Measurements from ENCODE around the gene ZNF385C. TPM values are rescaled to one million over a fixed set of nuclear protein-coding genes. Genes with fewer than 3 reads are reported as not detected.

ZNF385C gene
- total RNA-seq, 1 experiment from 2014 or later, result 2.8 TPM

GRCh38 chr17:41992576-41992975 is 105.7 kb downstream of the ZNF385C start:
- Mint-ChIP-seq H3K4me1 (no peaks in the 10 kb centered on the region), H3K9me3 (no peaks in the 10 kb centered on the region), H3K27me3 (ENCODE audit: low read depth) (no peaks in the 10 kb centered on the region), H3K4me3 (no peak overlapping the region), H3K36me3 (ENCODE audit: insufficient read depth in 1 of 3, low read depth in 3 of 3) (peaks cover 56 to 95% (median 91%) of the 10 kb centered on the region in 3 experiments), H3K27ac (no peak overlapping the region; a peak in 2 of 7 replicates)
- H3K27ac ChIP-seq (ENCODE audit: insufficient read length, low read depth, low read length), result no peak overlapping the region
- no peak overlapping the region for H3K9ac ChIP-seq (ENCODE audit: extremely low read depth, insufficient read length, low read length)
- no peaks in the 10 kb centered on the region for H3K79me2 ChIP-seq (ENCODE audit: insufficient read depth, low read length)
- H2AFZ ChIP-seq (ENCODE audit: low read length), result no peak overlapping the region
- H3K14ac ChIP-seq (ENCODE audit: insufficient read depth, low read length), result no peak overlapping the region
- no peaks in the 10 kb centered on the region for H3K4me1 ChIP-seq (ENCODE audit: insufficient read depth, low read length)
- H3K4ac ChIP-seq (ENCODE audit: low read depth, low read length), result no peak overlapping the region
- no peak overlapping the region for H2BK120ac ChIP-seq (ENCODE audit: low read depth, low read length, poor library complexity, severe bottlenecking)
- WGBS (ENCODE audit: extremely low coverage, insufficient read length, low lambda C conversion rate), result no CpG with 5 or more reads among the region's 3 CpGs
- no peak overlapping the region for H2BK20ac ChIP-seq (ENCODE audit: low read depth, low read length, poor library complexity, severe bottlenecking)
- H2AK5ac ChIP-seq (ENCODE audit: insufficient read length, low read length), result no peak overlapping the region
- H4K8ac ChIP-seq (replicated peaks; ENCODE audit: insufficient read length, low read depth, low read length), result no peak overlapping the region
- no peak for TF ChIP-seq CTCF (conservative IDR thresholded peaks at IDR 0.05)
- H3K4me2 ChIP-seq (ENCODE audit: insufficient read depth, insufficient read length, low read length), result no peak overlapping the region
- H2BK12ac ChIP-seq (ENCODE audit: insufficient read length, low read depth, low read length), result no peak overlapping the region
- no peak overlapping the region for H4K91ac ChIP-seq (ENCODE audit: insufficient read length, low read depth, low read length)
- H3K23me2 ChIP-seq (ENCODE audit: insufficient read length, low read depth, low read length, poor library complexity, severe bottlenecking), result no peaks in the 10 kb centered on the region
- H4K20me1 ChIP-seq (ENCODE audit: control insufficient read depth, insufficient read depth, insufficient read length), result no peaks in the 10 kb centered on the region
- no peaks in the 10 kb centered on the region for H3K27me3 ChIP-seq (ENCODE audit: insufficient read depth, low read length)
- no peak overlapping the region for H2BK5ac ChIP-seq (ENCODE audit: insufficient read length, low read length)
- H3K18ac ChIP-seq (ENCODE audit: insufficient read length, low read depth, low read length), result no peak overlapping the region
- no peaks in the 10 kb centered on the region for H3K9me3 ChIP-seq (ENCODE audit: control insufficient read depth, low read depth, low read length)
- H3T11ph ChIP-seq (ENCODE audit: low read length), result no peak overlapping the region
- no peak for DNase-seq
- H3K23ac ChIP-seq (ENCODE audit: insufficient read length, low read depth, low read length), result no peak overlapping the region
- no peak overlapping the region for H4K5ac ChIP-seq (ENCODE audit: insufficient read length, low read depth, low read length)
- H3K79me1 ChIP-seq (ENCODE audit: insufficient read depth, low read depth, low read length, poor library complexity, severe bottlenecking), result no peaks in the 10 kb centered on the region
- no peak overlapping the region for H3K56ac ChIP-seq (ENCODE audit: insufficient read length, low read depth, low read length)
- no peak overlapping the region for H2BK15ac ChIP-seq (ENCODE audit: low read depth, low read length)

Measured in H9 (cell line).